Activated CD4-positive, alpha-beta T cell treated with anti-CD3 and anti-CD28 coated beads, Interleukin-2, amount 50 U/mL, for 16 hours (primary cell): Measurements from ENCODE around the gene PANK4.
A peak's percentile ranks its signal among the peaks of the same experiment; 100 is the strongest.

Experiments used
- DNase-seq: peaks from one replicate; pipeline ENCODE4 v3.0.0-alpha.2; 2020

Gene PANK4

GRCh38 chr1:2544093-2544874, 17.9 kb upstream of the PANK4 start:
- no peak for DNase-seq

GRCh38 chr1:2543543-2544092, 17.2 kb upstream of the PANK4 start:
- no peak for DNase-seq

GRCh38 chr1:2542246-2542915, 16.0 kb upstream of the PANK4 start:
- DNase-seq, result no peak

- no peak for DNase-seq
Observed at GRCh38 chr1:2541619-2542245, 15.3 kb upstream of the PANK4 start.

- DNase-seq, result no peak
Observed at GRCh38 chr1:2540816-2541492, 14.6 kb upstream of the PANK4 start.

GRCh38 chr1:2539312-2539907, 13.0 kb upstream of the PANK4 start:
- DNase-seq, result no peak

GRCh38 chr1:2538872-2539271, 12.5 kb upstream of the PANK4 start:
- no peak for DNase-seq

- no peak for DNase-seq
Observed at GRCh38 chr1:2538376-2538775, 12.0 kb upstream of the PANK4 start.

- no peak for DNase-seq
Observed at GRCh38 chr1:2537784-2538115, 11.4 kb upstream of the PANK4 start.

- no peak for DNase-seq
Observed at GRCh38 chr1:2535981-2536380, 9.6 kb upstream of the PANK4 start.

GRCh38 chr1:2535455-2535854, 9.1 kb upstream of the PANK4 start:
- no peak for DNase-seq

GRCh38 chr1:2534687-2535441, 8.5 kb upstream of the PANK4 start:
- no peak for DNase-seq

- no peak for DNase-seq
Observed at GRCh38 chr1:2534315-2534686, 7.9 kb upstream of the PANK4 start.

GRCh38 chr1:2533365-2533764, 7.0 kb upstream of the PANK4 start:
- no peak for DNase-seq

GRCh38 chr1:2532485-2533160, 6.2 kb upstream of the PANK4 start:
- DNase-seq, result no peak

- DNase-seq, result no peak
Observed at GRCh38 chr1:2530513-2531361, 4.3 kb upstream of the PANK4 start.

GRCh38 chr1:2529784-2530512, 3.6 kb upstream of the PANK4 start, which contains the start of gene HES5:
Gene HES5 (minus strand): TSS chr1:2530263. CDS start chr1:2530164, 99 bp downstream.
- no peak for DNase-seq

GRCh38 chr1:2528966-2529783, 2.8 kb upstream of the PANK4 start:
- peak; percentile 45 for DNase-seq

- DNase-seq, result no peak
Observed at GRCh38 chr1:2528611-2528965, 2.2 kb upstream of the PANK4 start.
